ENCODE data around the gene EFR3B.

Gene EFR3B

GRCh38 chr2:25056098-25056821 lies 14.4 kb downstream of the EFR3B start:
- Histone ChIP-seq H3K4me1 (ENCODE audit: control insufficient read depth, insufficient read depth, low read length) (no peaks in the 10 kb centered on the region), H3K9me3 (ENCODE audit: control insufficient read depth, insufficient read depth, low read length) (no peaks in the 10 kb centered on the region), H3K27me3 (ENCODE audit: control insufficient read depth, insufficient read depth, low read length) (no peaks in the 10 kb centered on the region), H3K4me3 (ENCODE audit: low read depth, low read length) (no peak overlapping the region), H3K36me3 (ENCODE audit: control insufficient read depth, insufficient read depth, low read length) (no peaks in the 10 kb centered on the region), H3K9ac (ENCODE audit: low read depth, low read length) (no peak overlapping the region)

- Histone ChIP-seq H3K27me3 (ENCODE audit: control insufficient read depth, insufficient read depth, low read length) (no peaks in the 10 kb centered on the region), H3K36me3 (ENCODE audit: control insufficient read depth, insufficient read depth, low read length) (no peaks in the 10 kb centered on the region), H3K9me3 (ENCODE audit: control insufficient read depth, insufficient read depth, low read length) (no peaks in the 10 kb centered on the region), H3K4me3 (ENCODE audit: low read depth, low read length) (no peak overlapping the region), H3K4me1 (ENCODE audit: control insufficient read depth, insufficient read depth, low read length) (no peaks in the 10 kb centered on the region), H3K9ac (ENCODE audit: low read depth, low read length) (no peak overlapping the region)
These were observed 20.6 kb downstream of the EFR3B start for GRCh38 chr2:25062511-25062917.

DNA sequence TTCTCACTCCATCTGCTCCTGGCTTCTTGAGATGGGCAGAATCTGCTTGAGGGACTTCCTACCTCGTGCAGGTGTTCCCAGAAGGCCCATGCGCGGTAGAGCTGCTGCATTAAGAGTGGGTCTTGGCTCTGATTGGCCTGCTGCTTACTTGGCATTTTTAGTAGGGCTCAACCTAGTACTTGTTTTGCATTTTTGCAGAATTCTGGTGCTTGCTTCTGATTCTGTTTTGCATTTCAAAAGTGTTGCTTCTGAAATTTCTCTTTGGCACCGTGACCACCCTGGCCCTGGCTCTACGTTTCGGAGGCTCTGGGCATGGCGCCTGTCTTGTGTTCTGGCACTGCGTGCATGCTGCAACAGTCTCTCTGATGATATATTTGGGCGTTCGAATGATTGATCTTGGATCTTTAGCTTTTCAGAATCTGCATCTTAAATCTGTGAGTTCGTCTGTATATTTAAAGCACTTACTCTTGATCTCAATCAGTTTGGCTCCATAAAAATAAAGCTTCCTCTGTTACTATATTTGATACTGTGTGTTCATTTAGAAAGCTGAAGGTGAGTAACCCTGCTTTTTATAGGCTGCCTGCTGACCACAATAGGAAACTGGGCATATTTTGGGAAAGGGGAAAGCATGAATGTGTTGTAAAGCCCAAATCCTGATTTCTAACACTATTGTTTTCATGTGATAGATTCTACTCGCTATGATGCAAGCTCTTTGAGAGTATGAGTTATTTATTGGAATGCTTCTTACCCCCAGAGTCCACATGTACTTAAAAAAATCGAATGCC lies 22.2 kb downstream of the EFR3B start:
- Histone ChIP-seq H3K9me3 (ENCODE audit: control insufficient read depth, insufficient read depth, low read length) (no peaks in the 10 kb centered on the region), H3K36me3 (ENCODE audit: control insufficient read depth, insufficient read depth, low read length) (no peaks in the 10 kb centered on the region), H3K27me3 (ENCODE audit: control insufficient read depth, insufficient read depth, low read length) (no peaks in the 10 kb centered on the region), H3K4me3 (ENCODE audit: low read depth, low read length) (no peak overlapping the region), H3K9ac (ENCODE audit: low read depth, low read length) (no peak overlapping the region), H3K4me1 (ENCODE audit: control insufficient read depth, insufficient read depth, low read length) (no peaks in the 10 kb centered on the region)

GRCh38 chr2:25065768-25066167 lies 23.9 kb downstream of the EFR3B start:
- Histone ChIP-seq H3K9ac (ENCODE audit: low read depth, low read length) (no peak overlapping the region), H3K9me3 (ENCODE audit: control insufficient read depth, insufficient read depth, low read length) (no peaks in the 10 kb centered on the region), H3K27me3 (ENCODE audit: control insufficient read depth, insufficient read depth, low read length) (no peaks in the 10 kb centered on the region)

DNA sequence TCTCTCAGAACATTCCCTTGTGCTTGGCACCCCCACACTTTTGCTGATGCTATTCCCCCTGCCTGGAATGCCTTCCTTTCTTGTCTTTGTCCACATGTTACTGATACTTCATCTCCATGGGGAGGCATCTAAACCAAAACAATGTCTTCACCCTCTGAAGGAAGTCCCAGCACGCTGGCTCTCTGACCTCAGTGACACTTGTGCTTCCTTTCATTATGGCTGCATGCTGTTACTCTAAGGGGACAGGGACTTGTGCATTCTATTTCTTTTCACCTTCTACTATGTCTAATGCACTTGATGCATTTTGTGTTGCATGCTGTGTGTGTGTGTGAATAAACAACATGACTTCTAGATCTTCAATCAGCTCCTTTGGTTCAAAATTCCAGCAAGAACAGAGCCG lies 24.6 kb downstream of the EFR3B start:
- Histone ChIP-seq H3K9me3 (ENCODE audit: control insufficient read depth, insufficient read depth, low read length) (no peaks in the 10 kb centered on the region), H3K4me1 (ENCODE audit: control insufficient read depth, insufficient read depth, low read length) (no peaks in the 10 kb centered on the region)

More at GRCh38 chr2:25065768-25066167, 23.9 kb downstream of the EFR3B start:
- Histone ChIP-seq H3K4me1 (ENCODE audit: control insufficient read depth, insufficient read depth, low read length) (no peaks in the 10 kb centered on the region), H3K4me3 (ENCODE audit: low read depth, low read length) (no peak overlapping the region), H3K36me3 (ENCODE audit: control insufficient read depth, insufficient read depth, low read length) (no peaks in the 10 kb centered on the region)

DNA sequence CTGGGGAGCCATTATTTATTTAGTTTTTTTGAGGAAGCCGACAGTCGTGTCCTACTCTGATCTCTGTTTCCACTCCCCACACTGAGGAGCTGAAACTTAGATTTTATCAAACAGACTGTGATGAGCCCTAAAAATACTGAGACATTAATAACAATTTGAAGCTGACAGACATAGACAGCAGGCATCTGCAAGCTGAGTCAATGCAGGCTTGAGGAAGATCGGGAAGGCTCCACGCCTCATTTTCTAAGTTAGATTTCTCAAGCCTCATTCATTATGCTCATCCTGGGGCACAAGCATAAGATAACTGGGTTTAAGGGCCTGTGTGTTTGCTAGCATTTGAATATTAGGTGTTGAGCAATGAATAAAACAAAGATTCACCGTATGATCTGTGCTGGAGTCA lies 26.3 kb downstream of the EFR3B start:
- Histone ChIP-seq H3K9me3 (ENCODE audit: control insufficient read depth, insufficient read depth, low read length) (no peaks in the 10 kb centered on the region), H3K4me3 (ENCODE audit: low read depth, low read length) (no peak overlapping the region), H3K9ac (ENCODE audit: low read depth, low read length) (no peak overlapping the region), H3K4me1 (ENCODE audit: control insufficient read depth, insufficient read depth, low read length) (no peaks in the 10 kb centered on the region), H3K36me3 (ENCODE audit: control insufficient read depth, insufficient read depth, low read length) (no peaks in the 10 kb centered on the region), H3K27me3 (ENCODE audit: control insufficient read depth, insufficient read depth, low read length) (no peaks in the 10 kb centered on the region)

More for the DNA sequence above, 24.6 kb downstream of the EFR3B start:
- H3K27me3 ChIP-seq (ENCODE audit: control insufficient read depth, insufficient read depth, low read length), result no peaks in the 10 kb centered on the region
- H3K4me3 ChIP-seq (ENCODE audit: low read depth, low read length), result no peak overlapping the region
- H3K36me3 ChIP-seq (ENCODE audit: control insufficient read depth, insufficient read depth, low read length), result no peaks in the 10 kb centered on the region
- H3K9ac ChIP-seq (ENCODE audit: low read depth, low read length), result no peak overlapping the region

DNA sequence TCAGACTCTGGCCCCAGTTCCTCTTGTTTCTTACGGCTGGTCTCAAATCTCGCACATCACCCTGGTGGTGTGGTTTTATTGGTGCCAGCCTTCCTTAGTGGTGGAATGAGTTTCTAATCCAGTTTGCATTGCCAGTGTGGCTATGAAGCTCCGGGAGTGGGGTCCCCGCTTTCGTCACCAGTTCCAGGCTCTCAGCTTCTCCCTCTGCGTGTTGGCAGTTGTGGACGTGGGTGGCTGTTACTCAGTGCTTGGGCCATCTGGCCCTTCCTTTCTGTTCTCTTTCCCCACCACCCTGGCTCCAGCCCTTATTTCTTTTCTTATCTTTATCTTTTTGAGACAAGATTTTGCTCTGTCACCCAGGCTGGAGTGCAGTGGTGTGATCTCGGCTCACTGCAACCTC lies 30.1 kb downstream of the EFR3B start:
- Histone ChIP-seq H3K4me3 (ENCODE audit: low read depth, low read length) (no peak overlapping the region), H3K9ac (ENCODE audit: low read depth, low read length) (no peak overlapping the region), H3K36me3 (ENCODE audit: control insufficient read depth, insufficient read depth, low read length) (no peaks in the 10 kb centered on the region), H3K27me3 (ENCODE audit: control insufficient read depth, insufficient read depth, low read length) (no peaks in the 10 kb centered on the region), H3K9me3 (ENCODE audit: control insufficient read depth, insufficient read depth, low read length) (no peaks in the 10 kb centered on the region), H3K4me1 (ENCODE audit: control insufficient read depth, insufficient read depth, low read length) (no peaks in the 10 kb centered on the region)

DNA sequence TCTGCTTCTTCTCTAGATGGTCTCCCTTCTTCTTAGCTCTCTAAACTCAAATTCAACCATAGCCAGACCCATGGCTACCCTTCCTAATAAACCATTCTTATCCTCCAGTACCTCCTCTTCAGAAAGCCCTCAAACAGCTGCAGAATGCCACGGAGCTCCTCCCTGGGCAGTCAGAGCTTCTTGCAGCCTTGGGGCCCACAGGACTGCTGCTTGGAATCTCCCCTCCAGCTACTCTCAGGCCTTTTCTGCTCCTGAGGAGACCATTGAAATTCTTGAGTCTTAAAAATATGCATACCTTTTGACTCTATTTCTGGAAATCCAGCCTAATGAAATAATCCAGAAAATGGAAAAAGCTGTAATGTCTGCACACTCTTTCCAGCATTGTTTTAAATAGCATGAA lies 30.7 kb downstream of the EFR3B start:
- H3K9me3 ChIP-seq (ENCODE audit: control insufficient read depth, insufficient read depth, low read length), result no peaks in the 10 kb centered on the region
- H3K27me3 ChIP-seq (ENCODE audit: control insufficient read depth, insufficient read depth, low read length), result no peaks in the 10 kb centered on the region
- H3K9ac ChIP-seq (ENCODE audit: low read depth, low read length), result no peak overlapping the region
- H3K36me3 ChIP-seq (ENCODE audit: control insufficient read depth, insufficient read depth, low read length), result no peaks in the 10 kb centered on the region
- no peak overlapping the region for H3K4me3 ChIP-seq (ENCODE audit: low read depth, low read length)
- H3K4me1 ChIP-seq (ENCODE audit: control insufficient read depth, insufficient read depth, low read length), result no peaks in the 10 kb centered on the region

GRCh38 chr2:25073025-25073424 lies 31.1 kb downstream of the EFR3B start:
- H3K36me3 ChIP-seq (ENCODE audit: control insufficient read depth, insufficient read depth, low read length), result no peaks in the 10 kb centered on the region
- no peak overlapping the region for H3K9ac ChIP-seq (ENCODE audit: low read depth, low read length)
- H3K4me3 ChIP-seq (ENCODE audit: low read depth, low read length), result no peak overlapping the region
- no peaks in the 10 kb centered on the region for H3K4me1 ChIP-seq (ENCODE audit: control insufficient read depth, insufficient read depth, low read length)
- H3K27me3 ChIP-seq (ENCODE audit: control insufficient read depth, insufficient read depth, low read length), result no peaks in the 10 kb centered on the region
- no peaks in the 10 kb centered on the region for H3K9me3 ChIP-seq (ENCODE audit: control insufficient read depth, insufficient read depth, low read length)

DNA sequence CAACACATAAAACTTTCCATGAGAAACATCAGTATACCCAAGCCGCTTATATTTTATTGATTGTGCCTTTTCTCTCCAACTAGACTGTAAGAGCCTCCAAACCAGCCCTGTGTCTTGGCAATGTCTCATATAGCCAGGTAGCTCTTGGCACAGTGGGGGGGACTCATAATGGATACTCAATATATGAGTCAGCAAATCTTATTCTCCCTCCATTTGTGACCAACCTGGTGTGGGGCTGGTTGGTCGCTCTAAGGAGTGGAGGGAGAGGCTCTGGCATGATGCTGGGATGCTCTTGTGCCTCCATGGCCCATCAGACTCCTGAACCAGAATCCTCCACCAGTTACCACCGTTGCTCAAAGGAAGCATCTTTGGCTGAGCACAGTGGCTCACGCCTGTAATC lies 32.0 kb downstream of the EFR3B start:
- Histone ChIP-seq H3K9me3 (ENCODE audit: control insufficient read depth, insufficient read depth, low read length) (no peaks in the 10 kb centered on the region), H3K9ac (ENCODE audit: low read depth, low read length) (no peak overlapping the region), H3K36me3 (ENCODE audit: control insufficient read depth, insufficient read depth, low read length) (no peaks in the 10 kb centered on the region)

GRCh38 chr2:25074826-25075225 lies 33.0 kb downstream of the EFR3B start:
- Histone ChIP-seq H3K27me3 (ENCODE audit: control insufficient read depth, insufficient read depth, low read length) (no peaks in the 10 kb centered on the region), H3K4me3 (ENCODE audit: low read depth, low read length) (no peak overlapping the region), H3K36me3 (ENCODE audit: control insufficient read depth, insufficient read depth, low read length) (no peaks in the 10 kb centered on the region), H3K9ac (ENCODE audit: low read depth, low read length) (no peak overlapping the region), H3K9me3 (ENCODE audit: control insufficient read depth, insufficient read depth, low read length) (no peaks in the 10 kb centered on the region), H3K4me1 (ENCODE audit: control insufficient read depth, insufficient read depth, low read length) (no peaks in the 10 kb centered on the region)

More for the DNA sequence above, 32.0 kb downstream of the EFR3B start:
- Histone ChIP-seq H3K27me3 (ENCODE audit: control insufficient read depth, insufficient read depth, low read length) (no peaks in the 10 kb centered on the region), H3K4me3 (ENCODE audit: low read depth, low read length) (no peak overlapping the region), H3K4me1 (ENCODE audit: control insufficient read depth, insufficient read depth, low read length) (no peaks in the 10 kb centered on the region)

GRCh38 chr2:25076749-25077148 lies 34.9 kb downstream of the EFR3B start:
- Histone ChIP-seq H3K27me3 (ENCODE audit: control insufficient read depth, insufficient read depth, low read length) (no peaks in the 10 kb centered on the region), H3K4me1 (ENCODE audit: control insufficient read depth, insufficient read depth, low read length) (no peaks in the 10 kb centered on the region), H3K9ac (ENCODE audit: low read depth, low read length) (no peak overlapping the region), H3K9me3 (ENCODE audit: control insufficient read depth, insufficient read depth, low read length) (no peaks in the 10 kb centered on the region), H3K4me3 (ENCODE audit: low read depth, low read length) (no peak overlapping the region), H3K36me3 (ENCODE audit: control insufficient read depth, insufficient read depth, low read length) (no peaks in the 10 kb centered on the region)
